Globus pallidus (tissue), 1 donor: ENCODE data around the gene OPA3.
A peak's percentile ranks its signal among the peaks of the same experiment; 100 is the strongest.

Experiments used
- DNase-seq: peaks from one replicate; pipeline ENCODE4 v3.0.0-alpha.2; 2015; ENCODE audit warnings: low spot score

OPA3 gene

GRCh38 chr19:45564131-45564780 is 20.3 kb downstream of the OPA3 start:
- DNase-seq: no peak

GRCh38 chr19:45560686-45561085 is 23.9 kb downstream of the OPA3 start:
- DNase-seq: no peak

GRCh38 chr19:45560038-45560437 is 24.6 kb downstream of the OPA3 start:
- no peak for DNase-seq

GRCh38 chr19:45558399-45558878 is 26.2 kb downstream of the OPA3 start:
- peak; percentile 38 for DNase-seq

GRCh38 chr19:45556835-45557234 is 27.8 kb downstream of the OPA3 start:
- DNase-seq: no peak

- DNase-seq: no peak
Observed at GRCh38 chr19:45554481-45554880, 30.1 kb downstream of the OPA3 start.

- DNase-seq: no peak
Observed at GRCh38 chr19:45553464-45553863, 31.1 kb downstream of the OPA3 start.

GRCh38 chr19:45547965-45548609 is 36.5 kb downstream of the OPA3 start:
- no peak for DNase-seq

GRCh38 chr19:45547211-45547770 is 37.3 kb downstream of the OPA3 start:
- DNase-seq: no peak

- DNase-seq: no peak
Observed at GRCh38 chr19:45542234-45542668, 42.4 kb downstream of the OPA3 start.

GRCh38 chr19:45539459-45539858 is 45.1 kb downstream of the OPA3 start:
- DNase-seq: no peak

- DNase-seq: no peak
Observed at GRCh38 chr19:45531349-45531748, 53.3 kb downstream of the OPA3 start.

- no peak for DNase-seq
Observed at GRCh38 chr19:45529420-45529785, 55.2 kb downstream of the OPA3 start.

- DNase-seq: peak; percentile 43
Observed at GRCh38 chr19:45528744-45529419, 55.7 kb downstream of the OPA3 start.

GRCh38 chr19:45528149-45528743 is 56.4 kb downstream of the OPA3 start:
- DNase-seq: no peak

- no peak for DNase-seq
Observed at GRCh38 chr19:45527731-45528130, 56.9 kb downstream of the OPA3 start.

- no peak for DNase-seq
Observed at GRCh38 chr19:45526971-45527370, 57.6 kb downstream of the OPA3 start.

GRCh38 chr19:45526143-45526542 is 58.5 kb downstream of the OPA3 start:
- peak; percentile 79 for DNase-seq

- peak; percentile 34 for DNase-seq
Observed at GRCh38 chr19:45524575-45525129, 60.0 kb downstream of the OPA3 start.

- peak; percentile 87 for DNase-seq
Observed at GRCh38 chr19:45523642-45524256, 60.9 kb downstream of the OPA3 start.
